EH (cell line): ENCODE data around the gene OPN1LW.
"Not testable (repeated sequence)": the region's sequence is repeated elsewhere in the genome, so short reads cannot be mapped to it uniquely, and the experiment has no call there.

Experiments used
- DNase-seq: peaks from one replicate; pipeline ENCODE4 v3.0.0-alpha.2; 2015; ENCODE audit warnings: low read depth

The OPN1LW gene

DNA sequence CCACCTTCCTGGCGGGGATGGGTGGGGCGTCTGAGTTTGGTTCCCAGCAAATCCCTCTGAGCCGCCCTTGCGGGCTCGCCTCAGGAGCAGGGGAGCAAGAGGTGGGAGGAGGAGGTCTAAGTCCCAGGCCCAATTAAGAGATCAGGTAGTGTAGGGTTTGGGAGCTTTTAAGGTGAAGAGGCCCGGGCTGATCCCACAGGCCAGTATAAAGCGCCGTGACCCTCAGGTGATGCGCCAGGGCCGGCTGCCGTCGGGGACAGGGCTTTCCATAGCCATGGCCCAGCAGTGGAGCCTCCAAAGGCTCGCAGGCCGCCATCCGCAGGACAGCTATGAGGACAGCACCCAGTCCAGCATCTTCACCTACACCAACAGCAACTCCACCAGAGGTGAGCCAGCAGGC, at the start of gene OPN1LW:
OPN1LW (plus strand) TSS at position 234 of the 400 bp plus-strand sequence; CDS start at position 275, 41 bp downstream.
- DNase-seq: not testable (repeated sequence)

DNA sequence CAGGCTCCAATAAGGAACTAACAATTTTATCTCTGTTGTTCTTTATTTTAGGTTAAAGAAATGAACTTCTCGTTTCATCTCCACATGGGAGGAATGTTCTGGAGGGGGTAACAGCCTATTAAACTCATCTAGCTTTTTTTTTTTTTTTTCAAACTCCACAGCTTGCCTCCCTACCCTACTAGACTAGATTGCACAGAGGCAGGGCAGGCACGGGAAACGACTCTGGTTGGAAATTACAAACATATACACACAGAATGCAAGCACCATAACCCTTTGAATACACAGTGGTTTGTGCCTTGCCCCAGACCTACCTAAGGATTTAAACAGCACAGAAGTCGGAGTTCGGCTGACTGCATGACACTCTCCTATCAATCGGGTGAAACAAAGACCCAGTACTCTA, 49.2 kb upstream of the OPN1LW start:
- no peak for DNase-seq

DNA sequence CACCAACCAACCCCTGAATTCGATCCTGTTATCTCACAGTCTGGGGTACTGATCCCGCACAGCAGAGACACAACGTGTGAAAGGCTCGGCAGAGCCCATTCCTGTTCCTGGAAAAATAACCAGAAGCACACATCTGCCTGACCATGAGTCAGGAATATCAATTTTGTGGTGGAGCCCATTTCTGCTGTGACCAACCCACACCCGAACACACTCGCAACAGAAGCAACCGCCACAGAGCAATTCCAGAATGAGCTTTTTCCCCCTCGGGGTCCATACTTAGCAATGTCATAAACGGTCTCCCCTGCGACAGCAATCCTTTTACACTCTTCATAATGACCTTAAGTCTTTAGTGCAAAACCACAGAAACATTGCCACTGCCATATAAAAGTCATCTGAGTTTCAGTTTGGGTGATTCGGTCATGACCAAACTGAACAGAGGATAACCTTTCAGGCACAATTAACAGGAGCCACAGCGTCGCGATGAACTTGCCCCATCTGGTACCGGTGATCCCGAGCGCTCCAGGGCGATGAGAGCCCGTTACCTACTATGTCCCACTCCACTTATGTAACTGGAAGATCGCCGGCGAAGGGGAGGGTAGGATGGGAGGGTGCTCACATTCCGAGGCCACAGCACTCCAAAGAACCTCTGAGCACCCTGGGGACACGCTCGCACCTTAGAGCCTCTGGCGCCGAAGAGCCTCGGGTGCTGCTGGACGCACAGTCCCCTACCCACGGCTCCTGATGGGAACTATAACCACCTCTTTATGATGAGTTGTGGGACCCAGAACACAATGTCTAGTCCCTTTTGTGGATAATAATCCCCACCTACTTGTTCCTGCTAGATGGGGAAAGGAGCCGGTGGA, 47.7 kb upstream of the OPN1LW start:
- peak; percentile 63 for DNase-seq

DNA sequence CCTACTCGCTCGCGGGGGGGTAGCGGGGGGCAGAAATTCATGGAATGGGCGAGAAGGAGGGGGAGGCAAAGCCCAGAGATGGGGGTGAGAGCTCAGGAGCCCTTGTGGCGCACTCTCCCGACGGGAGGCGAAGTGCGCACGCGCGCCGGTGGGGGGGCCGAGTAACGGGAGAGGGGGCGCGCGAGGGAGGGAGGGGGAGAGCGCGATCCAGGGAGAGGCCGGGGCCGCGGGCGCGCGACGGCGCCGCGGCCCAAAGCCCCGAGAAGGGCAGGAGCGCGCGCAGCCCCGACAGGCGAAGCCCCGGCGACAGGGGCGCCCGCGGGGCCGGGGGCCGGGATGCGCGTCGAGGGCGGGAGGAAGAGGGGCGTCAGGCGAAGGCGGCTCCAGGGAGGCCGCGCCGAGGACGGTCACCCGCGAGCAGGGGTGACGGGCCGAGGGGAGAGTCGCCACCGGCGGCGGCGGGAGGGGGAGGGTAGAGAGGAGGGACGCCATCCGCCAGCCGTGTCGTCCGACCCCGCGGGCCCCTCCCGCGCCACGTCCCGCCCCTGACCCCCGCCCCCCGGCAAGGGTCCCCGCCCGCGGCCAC, 46.9 kb upstream of the OPN1LW start:
- peak; percentile 67 for DNase-seq

DNA sequence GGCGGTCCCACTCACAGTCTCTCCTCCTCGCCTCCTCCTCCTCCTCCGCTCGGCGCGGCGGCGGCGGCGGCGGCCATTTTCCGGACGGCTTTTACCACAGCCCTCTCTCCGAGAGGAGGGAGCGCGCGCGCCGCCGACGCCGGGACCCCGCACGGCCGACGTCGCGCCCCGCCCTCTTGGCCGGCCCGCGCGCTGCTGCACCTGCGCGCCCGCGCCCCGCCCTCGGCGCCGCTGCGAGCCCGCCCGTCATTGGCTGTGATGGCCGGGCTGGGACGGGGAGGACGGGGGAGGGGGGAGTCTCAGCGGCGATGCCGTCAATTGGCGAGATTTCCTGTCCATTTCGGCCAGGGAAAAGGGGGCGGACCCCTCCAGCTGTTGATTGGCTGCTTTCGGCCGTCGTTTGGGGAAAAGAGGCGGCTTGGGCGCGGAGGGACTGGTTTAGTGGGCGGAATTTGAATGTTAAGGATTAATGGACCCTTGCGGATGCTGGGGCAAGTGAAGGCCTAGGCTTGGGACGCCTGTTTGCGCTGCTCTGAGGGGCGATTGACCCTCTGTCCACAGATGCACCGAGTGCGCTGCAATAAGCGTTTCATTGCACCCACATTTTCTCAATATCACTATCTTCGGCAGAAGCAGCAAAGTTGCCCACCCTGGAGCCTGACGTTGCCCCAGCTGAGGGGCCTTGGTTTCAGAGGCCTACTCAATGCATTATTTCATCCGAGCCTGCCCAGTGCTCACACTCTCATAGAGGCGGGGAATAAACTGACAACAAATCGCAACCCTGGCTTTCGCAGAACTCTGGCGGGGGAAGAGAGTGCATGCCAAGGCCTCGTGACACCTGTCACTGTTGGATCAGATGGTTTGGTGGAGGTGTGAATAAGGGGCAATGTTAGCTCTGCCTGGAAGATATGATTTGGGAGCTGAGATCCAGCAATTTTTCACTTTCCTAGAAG, 46.2 kb upstream of the OPN1LW start, which contains the start of gene MECP2:
MECP2 (minus strand) TSS at position 129 of the 953 bp plus-strand sequence.
- peak; percentile 91 for DNase-seq

DNA sequence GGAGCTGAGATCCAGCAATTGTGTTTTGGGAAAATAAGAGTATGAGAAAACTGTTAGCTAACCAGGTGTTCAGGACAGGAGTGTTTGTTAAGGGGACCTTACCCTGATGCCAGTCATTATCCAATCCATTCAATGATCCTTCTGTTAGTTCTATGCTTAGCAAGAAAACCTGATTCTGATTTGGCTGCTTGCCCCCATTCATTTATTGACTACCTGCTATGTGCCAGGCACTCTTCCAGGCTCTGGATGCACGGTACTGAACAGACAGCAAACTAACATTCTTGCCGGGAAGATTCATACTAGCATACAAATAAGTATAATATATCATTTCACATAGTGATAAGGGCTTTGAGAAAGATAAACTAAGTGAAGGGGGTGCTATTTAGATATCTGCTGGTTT, 45.5 kb upstream of the OPN1LW start:
- DNase-seq: no peak

DNA sequence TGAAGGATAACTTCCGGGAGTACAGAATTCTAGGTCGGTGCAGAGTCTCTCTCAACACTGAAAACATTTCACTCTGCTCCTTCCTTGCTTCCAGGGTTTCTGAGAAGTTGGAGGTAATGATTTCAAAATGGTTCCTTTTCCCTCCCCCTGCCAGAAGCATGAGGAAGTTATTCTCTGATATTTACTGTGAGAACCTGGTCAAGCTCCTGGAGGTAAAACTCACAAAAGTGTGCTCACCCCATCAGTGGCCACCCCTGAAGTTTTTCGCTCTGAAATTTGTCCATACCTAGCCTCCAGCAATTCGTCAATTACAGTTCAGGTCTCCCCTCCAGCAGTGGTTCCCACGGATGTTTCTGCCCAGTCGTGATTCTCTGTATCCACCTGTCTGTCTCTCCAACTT, 30.3 kb upstream of the OPN1LW start:
- no peak for DNase-seq

DNA sequence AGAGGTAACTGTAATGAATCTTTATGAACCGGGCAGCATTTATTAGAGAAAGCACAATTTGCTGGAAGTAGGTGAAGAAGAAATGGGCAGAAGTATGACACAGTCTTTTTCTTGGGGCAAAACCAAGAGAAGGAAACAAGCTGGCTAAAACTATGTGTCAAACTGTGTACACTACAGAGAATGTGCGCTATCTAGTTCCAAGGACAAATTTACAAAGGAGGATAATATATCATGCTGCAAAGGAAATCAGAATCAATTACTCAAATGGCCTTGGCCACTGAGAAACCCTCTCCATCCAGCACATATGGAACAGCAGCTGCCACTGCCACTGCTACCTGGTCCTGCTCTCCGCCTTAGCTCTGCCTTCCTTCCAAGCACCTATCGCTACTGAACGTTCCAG, 29.4 kb upstream of the OPN1LW start:
- no peak for DNase-seq

DNA sequence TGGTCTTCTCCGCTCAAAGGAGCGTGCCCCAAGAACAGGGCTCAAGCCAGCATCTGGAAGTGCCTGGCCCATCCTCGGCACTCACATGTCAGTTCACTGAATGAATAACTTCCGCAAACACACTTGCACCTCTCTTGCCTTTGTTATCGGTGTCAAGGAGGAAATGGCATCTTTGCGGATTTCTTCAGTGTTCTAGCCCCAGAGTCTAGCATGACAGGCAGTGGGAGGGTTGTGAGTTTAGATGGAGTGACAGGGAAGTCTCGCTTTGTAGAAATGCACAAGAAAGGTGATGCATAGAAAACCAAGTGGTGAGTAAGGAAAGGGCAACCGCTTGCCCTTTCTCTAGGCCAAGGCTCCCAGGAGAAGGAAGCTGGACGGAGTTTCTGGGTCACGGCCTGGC, 29.0 kb upstream of the OPN1LW start:
- DNase-seq: no peak

DNA sequence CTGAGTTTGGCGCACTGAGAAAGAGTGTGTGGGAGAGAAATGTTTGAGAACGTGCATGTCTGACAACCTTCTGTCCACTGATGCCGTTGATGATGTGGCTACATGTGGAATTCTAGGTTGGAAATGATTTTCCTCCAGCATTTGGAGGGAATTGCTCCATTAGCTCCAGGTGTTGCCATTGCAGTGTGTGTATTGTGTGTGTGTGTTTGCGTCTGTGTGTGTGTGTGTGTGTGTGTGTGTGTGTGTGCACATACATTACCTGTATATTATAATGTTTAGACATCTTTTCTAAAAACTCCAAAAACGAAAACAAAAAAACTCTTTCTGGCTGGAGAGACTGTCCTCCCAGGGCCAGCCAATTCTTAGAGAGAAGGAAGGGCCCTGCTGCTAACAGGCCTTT, 28.3 kb upstream of the OPN1LW start:
- no peak for DNase-seq

DNA sequence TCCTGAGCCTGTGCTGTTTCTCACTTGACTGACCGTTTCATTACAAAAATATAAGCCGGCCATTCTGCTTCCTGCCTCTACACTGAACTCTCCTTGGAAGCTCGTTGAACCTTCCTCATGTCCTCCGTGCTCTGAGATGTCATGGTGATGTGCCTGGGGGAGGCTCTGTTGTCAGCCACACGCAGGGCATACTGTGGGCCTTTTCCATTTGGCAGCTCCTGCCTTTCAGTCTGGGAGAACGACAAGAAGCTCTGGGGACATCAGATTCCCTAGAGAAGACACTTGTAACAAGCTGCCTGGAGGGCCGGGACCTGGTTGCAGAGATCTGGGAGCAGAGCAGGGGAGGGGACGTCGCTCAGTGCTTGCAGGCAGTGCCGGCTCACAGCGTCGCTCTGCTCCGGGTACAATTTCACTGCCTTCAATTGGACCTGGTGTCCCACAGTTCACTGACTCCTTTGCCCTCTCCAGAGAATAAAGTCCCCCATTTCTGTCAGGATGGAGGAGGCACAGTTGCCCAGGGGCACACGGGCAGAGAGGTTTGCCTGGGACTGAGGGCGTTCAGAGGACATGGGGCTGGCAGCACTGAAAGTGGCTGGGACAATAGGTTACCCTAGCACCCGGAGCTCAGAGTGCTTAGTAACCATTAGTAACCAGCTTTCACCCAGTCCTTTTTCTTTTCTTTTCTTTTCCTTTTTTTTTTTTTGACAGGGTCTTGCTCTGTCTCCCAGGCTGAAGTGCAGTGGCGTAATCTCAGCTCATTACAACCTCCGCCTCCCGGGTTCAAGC, 27.4 kb upstream of the OPN1LW start:
- no peak for DNase-seq

DNA sequence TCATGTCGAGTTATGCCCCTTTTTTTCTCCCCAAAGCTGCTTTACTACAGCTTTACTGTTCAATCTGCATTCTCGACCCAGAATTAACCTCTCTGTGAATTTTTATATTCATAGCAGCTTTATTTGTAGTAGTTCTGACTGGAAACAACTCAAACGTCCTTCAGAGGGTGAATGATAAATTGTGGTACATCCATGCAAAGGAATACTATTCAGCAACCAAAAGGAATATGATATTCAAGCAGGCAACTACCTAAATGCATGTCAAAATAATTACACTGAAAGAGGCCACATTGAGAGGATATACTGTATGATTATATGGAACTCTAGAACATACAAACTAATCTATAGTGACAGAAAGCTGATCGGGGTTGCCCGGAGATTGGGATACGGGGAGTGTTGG, 26.5 kb upstream of the OPN1LW start:
- DNase-seq: no peak

DNA sequence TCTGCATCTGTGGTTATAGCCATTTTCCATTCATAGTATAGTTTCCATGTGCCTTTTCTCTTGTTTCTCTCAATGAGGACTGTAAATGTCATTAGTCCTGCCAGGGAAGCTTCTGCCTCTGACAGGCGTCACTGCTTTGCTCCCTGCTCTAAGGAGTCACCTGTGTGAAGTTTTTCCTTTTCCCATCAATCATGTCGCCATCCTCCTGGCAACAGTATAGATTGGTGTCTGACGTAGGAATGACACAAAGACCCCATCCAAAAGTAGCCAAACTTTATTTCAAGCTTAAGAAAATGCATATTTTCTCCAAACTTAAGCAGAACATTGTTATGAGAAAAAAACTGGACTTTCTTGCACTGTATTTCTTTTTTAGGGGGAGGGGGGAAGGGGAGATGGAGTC, 23.5 kb upstream of the OPN1LW start:
- no peak for DNase-seq

DNA sequence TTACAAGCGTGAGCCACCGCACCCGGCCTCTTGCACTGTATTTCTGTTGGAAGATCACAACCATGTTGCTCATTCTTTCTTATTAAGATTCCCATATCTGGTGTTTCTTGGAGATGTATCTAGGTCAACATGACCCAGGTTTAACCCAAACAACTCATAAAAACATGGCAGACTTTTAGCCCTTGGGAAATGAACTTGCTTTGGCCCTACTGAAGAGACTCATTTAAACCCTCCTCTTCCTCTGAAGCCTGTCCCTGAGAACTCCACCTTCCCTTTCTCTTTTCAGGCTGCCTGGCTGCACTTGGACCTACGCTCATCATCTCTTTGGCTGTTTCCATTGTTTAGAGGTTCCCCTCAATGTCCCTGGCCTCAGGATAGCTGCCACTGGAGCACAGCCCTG, 22.8 kb upstream of the OPN1LW start:
- DNase-seq: peak; percentile 1

DNA sequence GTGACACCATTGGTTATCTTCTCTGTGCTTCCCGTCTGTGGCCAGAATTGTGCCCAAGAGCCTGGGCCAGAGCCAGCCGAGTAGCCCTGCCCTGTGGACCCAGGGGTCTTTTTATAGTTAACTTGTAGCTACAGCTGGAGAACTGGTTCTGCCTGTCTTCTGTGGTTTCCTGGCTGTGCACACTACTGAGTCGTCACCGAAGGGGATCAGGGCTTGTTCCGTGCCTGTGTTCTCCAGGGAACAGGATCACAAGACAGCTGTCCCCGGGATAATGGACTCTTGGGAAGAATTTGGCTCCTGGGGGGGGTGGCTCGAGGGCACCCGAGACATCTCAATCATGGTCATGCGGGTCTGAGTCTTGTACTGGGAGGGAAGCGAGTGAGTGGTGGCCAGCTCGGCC, 22.1 kb upstream of the OPN1LW start:
- DNase-seq: no peak

DNA sequence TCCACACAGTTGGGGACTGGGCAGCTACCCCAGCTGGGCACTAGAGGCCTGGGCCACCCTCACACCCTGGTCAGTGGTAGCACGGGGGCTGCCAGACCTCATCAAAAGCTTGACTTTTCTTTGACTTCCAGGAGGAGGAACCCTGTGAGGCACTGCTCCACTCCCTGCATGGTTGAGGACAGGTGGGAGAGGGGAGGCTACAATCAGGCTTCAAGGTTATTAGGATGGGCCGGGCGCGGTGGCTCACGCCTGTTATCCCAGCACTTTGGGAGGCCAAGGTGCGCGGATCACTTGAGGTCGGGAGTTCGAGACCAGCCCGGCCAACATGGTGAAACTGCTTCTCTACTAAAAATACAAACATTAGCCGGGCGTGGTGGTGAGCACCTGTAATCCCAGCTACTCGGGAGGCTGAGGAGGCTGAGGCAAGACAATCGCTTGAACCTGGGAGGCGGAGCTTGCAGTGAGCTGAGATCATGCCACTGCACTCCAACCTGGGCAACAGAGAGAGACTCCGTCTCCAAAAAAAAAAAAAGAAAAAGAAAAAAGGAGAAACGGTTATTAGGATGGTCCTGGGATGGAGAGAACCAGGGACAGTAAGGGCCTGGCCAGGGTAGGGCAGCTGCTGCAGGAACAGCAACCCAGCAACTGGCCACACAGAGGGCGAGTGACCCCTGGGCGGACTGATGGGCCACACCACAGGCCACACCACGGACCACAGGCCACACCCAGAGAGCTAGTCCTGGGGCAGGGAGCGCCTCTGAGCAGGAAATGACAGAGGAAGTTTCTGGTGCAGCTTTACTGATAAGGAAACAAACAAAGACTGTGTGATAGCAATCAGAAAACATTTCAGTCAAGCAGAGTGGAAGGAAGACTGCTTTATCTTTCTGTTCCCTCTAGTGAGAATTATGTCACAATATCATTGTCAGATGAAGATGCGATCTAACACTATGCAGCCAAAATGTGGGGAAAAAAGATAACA, 20.5 kb upstream of the OPN1LW start:
- peak; percentile 1 for DNase-seq

DNA sequence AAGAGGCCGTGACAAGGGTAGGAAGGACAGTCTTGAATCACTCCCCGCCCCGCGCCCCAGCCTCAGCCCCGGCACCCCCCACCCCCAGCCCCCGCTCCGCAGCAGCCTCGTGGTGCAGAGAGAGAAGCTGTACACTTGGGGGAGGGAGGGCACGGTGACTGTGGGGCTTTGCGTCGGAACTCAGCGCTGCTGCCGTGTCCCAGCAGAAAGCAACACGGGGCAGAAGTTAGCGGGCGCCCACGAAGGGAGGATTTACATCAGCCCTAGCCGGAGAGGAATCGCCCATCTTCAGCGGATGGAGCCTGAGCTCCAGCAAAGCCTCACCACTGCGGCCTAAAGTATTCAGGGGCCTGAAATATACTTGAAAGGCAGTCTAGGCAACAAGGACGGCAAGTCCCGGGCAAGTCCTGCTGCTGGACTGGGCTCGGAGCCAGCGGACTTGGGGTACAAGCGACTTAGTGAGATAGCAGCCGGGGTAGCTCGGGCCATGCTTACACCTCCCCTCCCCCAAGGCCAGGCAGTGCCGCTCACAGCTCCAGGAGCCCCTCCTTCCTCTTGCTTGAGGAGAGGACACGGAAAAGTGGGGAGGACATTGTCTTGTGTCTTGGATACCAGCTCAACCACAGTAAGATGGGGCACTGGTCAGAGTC, 18.5 kb upstream of the OPN1LW start:
- DNase-seq: no peak

DNA sequence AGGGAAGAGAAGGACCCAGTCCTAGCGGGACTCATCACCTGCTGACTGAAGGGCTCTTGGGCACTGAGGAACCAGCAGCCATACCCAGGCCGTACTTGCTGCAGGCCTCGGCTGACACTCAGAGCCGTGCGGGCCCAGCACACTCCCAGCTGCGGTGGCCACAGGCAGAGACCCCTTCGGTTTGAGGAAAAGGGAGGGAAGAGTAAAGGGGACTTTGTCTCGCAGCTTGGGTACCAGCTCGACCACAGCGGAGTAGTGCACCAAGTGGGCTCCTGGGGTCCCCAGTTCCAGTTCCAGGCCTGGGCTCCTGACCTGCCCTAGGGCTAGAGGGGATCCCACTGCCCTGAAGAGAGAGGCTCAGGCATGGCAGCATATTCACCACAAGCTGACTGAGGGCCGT, 17.9 kb upstream of the OPN1LW start:
- DNase-seq: no peak

DNA sequence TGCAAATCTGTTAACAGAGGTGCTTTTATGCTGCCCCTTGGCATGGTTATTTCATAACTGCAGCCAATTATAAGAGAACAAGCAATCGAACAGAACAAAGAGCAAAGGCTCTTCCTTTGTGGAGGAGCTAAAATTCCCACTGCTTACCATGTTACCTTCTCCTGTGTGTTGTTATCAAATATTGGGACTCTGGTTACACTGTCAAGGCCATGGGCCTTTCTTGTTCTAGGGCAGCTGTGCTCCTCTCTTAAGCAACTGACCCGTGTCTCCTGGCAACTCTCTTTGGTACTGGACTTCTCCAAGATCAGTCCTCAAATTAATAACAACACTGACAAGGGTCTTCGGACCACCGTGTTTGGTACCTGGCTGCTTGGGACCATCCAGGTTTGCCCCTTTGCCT, 12.1 kb upstream of the OPN1LW start:
- no peak for DNase-seq

DNA sequence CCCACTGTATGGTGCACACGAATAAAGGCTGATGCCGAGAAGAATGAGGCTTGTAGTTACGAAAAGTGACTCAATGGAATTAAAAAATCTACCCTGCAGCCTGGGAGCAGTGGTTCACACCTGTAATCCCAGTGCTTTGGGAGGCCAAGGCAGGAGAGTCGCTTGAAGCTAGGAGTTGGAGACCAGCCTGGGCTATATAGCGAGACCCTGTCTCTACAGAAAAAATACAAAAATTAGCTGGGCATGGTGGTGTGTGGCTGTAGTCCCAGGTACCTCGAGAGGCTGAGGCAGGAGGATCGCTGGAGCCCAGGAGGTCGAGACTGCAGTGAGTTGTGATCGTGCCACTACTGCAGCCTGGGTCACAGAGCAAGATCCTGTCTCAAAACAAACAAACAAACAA, 11.7 kb upstream of the OPN1LW start:
- no peak for DNase-seq
